Thymus (tissue), 11 donors: ENCODE results near the gene FEM1B. TPM values are rescaled to one million over a fixed set of nuclear protein-coding genes. Genes with fewer than 3 reads are reported as not detected.

Source experiments
- DNase-seq, 9 donors: peaks; one replicate each; pipeline ENCODE4 v3.0.0-alpha.2; 2013; ENCODE audit warnings: low spot score in 9 of 9, low read depth in 6 of 9, missing footprints in 1 of 9
- H3K27ac ChIP-seq, 2 donors: one replicate each; pipeline ENCODE4 v1.5.1; 2013; ENCODE audit warnings: control low read depth in 1 of 2, low read depth in 1 of 2, low read length in 1 of 2, mild to moderate bottlenecking in 1 of 2, moderate library complexity in 1 of 2
- H3K27me3 ChIP-seq, 2 donors: one replicate each; pipeline ENCODE4 v1.5.1; 2013; ENCODE audit warnings: low read length in 1 of 2; ENCODE audit not compliant: control insufficient read depth in 2 of 2, insufficient read depth in 1 of 2
- H3K36me3 ChIP-seq, 2 donors: one replicate each; pipeline ENCODE4 v1.5.1; 2013; ENCODE audit warnings: low read length in 1 of 2, mild to moderate bottlenecking in 1 of 2, moderate library complexity in 1 of 2; ENCODE audit not compliant: control insufficient read depth in 2 of 2, insufficient read depth in 2 of 2
- H3K4me1 ChIP-seq, 2 donors: one replicate each; pipeline ENCODE4 v1.5.1; 2013; ENCODE audit warnings: low read length in 2 of 2; ENCODE audit not compliant: control insufficient read depth in 2 of 2, insufficient read depth in 2 of 2
- H3K4me3 ChIP-seq, 2 donors: one replicate each; pipeline ENCODE4 v1.5.1; 2013; ENCODE audit warnings: low read length in 2 of 2, control low read depth in 1 of 2, mild to moderate bottlenecking in 1 of 2
- H3K9me3 ChIP-seq, 2 donors: one replicate each; pipeline ENCODE4 v1.5.1; 2013; ENCODE audit warnings: low read length in 1 of 2, mild to moderate bottlenecking in 1 of 2; ENCODE audit not compliant: control insufficient read depth in 2 of 2, insufficient read depth in 1 of 2
- WGBS: extraction: QIAGEN DNeasy Blood & Tissue Kit; methylation state at CpG from one replicate; pipeline ENCODE4 v1.1.7; 2013; 5-methylcytosine and 5-hydroxymethylcytosine counted together
- polyA plus RNA-seq: library from polyadenylated mRNA; stranded (reverse); fragments of 200-250 nt; gene quantifications from one replicate; pipeline ENCODE4 v1.2.3, GENCODE V29; 2013
- total RNA-seq: library from RNA; stranded (reverse); fragments of 120-200 nt; gene quantifications from one replicate; pipeline ENCODE4 v1.2.4, GENCODE V29; 2013
- donor health status: healthy.

Gene FEM1B
- total and polyA plus RNA-seq, 2 donors, result 19.5 to 29.6 TPM

- no peaks in the 10 kb centered on the region for H3K9me3 ChIP-seq
- no peak overlapping the region for H3K27ac ChIP-seq
- no peaks in the 10 kb centered on the region for H3K36me3 ChIP-seq
- 54% methylated on average over 9 of the region's 9 CpGs for WGBS
- peaks cover 0 to 17% of the 10 kb centered on the region in 2 donors for H3K4me1 ChIP-seq
- H3K4me3 ChIP-seq, result no peak overlapping the region
- no peaks in the 10 kb centered on the region for H3K27me3 ChIP-seq
- DNase-seq, result no peak
These were observed 45.3 kb downstream of the FEM1B start for GRCh38 chr15:68322796-68323195.

DNA sequence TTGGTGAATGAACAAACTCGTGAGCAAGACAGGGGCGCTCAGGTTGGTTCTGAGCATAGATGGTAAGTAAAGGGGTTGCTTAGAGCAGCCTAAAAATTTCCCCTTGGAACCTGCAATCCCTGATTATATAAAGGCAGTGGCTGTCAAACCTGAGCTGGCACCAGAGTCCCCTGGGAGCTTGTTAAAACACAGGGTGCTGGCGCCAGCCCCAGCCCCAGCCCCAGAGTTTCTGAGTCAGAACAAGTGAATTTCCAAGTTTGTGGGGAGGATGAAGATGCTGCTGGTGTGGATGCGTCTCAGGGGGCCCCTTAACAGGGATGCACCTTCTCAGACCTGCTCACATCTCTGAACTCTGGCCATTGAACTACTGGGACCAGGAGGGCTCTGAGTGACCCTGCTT is 48.2 kb downstream of the FEM1B start:
- H3K4me3 ChIP-seq, result no peak overlapping the region
- H3K4me1 ChIP-seq, result peaks cover 0 to 24% of the 10 kb centered on the region in 2 donors
- no peak overlapping the region for H3K27ac ChIP-seq
- no peaks in the 10 kb centered on the region for H3K36me3 ChIP-seq
- DNase-seq, result no peak
- no peaks in the 10 kb centered on the region for H3K27me3 ChIP-seq
- H3K9me3 ChIP-seq, result no peaks in the 10 kb centered on the region
- 96% methylated on average over 4 of the region's 4 CpGs for WGBS

DNA sequence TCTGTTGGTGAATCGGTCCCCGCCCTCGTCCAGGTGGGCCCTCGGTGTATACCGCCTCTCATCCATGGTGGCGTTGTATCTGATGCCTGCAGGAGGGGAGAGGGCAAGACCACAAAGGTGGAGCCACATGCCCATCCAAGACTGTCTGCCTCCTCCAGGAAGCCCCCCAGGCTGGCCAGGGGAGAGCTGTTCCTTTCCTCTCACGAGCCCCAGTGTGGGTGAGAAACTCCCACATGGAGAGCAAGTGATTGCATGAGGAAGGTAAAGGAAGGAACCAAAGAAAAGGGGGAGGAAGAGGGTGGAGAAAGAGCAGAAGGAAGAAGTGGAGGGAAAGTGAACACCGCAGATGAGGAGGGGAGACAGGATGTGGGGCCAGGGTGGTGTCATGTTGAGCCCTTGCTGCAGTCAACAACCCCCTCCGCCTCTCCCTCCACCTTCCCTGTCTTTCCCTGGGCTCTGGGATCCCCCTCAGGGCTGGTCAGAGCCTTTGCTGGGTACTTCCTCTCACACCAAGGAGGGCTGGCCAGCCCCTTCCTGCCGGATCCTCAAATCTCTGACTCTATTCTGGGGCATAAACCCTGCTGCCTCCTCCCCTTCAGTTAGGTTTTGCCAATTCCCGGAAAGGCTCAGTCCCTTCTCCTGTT is 49.3 kb downstream of the FEM1B start:
- no peak overlapping the region for H3K27ac ChIP-seq
- DNase-seq, result peak in 1 of 9 donors; percentile 28
- WGBS, result 71% methylated on average over 11 of the region's 11 CpGs
- H3K9me3 ChIP-seq, result no peaks in the 10 kb centered on the region
- H3K27me3 ChIP-seq, result no peaks in the 10 kb centered on the region
- H3K4me1 ChIP-seq, result peaks cover 0 to 24% of the 10 kb centered on the region in 2 donors
- H3K36me3 ChIP-seq, result no peaks in the 10 kb centered on the region
- H3K4me3 ChIP-seq, result no peak overlapping the region

DNA sequence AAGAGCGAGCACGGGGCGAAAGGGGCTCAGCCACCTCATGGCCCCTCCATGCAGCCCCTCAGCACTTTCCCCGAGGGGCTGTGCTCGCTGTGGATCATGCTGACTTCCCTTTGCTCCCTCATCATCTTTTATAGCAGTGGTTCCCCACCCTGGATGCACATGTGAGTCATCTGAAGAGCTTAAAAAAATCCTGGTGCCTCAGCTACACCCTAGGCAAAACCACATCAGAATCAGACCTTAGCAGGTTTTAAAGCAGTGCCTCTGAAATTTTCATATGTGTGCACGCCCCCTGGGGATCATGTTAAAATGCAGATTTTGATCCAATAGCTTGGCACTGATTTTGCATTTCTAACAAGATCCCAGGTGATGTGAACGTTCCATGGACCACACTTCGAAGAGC is 50.9 kb downstream of the FEM1B start:
- Histone ChIP-seq H3K9me3 (no peaks in the 10 kb centered on the region), H3K36me3 (no peaks in the 10 kb centered on the region), H3K27me3 (no peaks in the 10 kb centered on the region), H3K4me3 (no peak overlapping the region), H3K4me1 (peaks cover 0 to 22% of the 10 kb centered on the region in 2 donors), H3K27ac (no peak overlapping the region)
- peak in 1 of 9 donors; percentile 51 for DNase-seq
- WGBS, result 74% methylated on average over 8 of the region's 8 CpGs

DNA sequence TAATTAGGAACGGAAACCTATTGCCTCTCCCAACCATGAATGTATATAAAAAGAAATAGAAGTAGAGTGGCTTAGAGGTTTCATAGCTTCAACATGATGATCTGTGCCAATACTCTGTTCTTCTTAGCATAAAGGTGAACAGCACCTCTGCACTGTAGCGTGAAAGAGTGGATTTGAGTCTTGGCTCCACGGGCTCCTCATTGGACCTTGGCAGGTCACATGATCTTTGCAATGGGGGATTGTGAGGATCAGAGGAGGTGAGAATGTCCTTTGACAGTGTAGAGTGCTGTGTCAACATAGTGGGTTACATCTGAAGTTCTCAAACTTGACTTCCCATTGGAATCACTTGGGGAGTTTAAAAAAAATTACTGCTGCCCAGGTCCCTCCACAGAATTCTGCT is 51.4 kb downstream of the FEM1B start:
- Histone ChIP-seq H3K4me3 (no peak overlapping the region), H3K27me3 (no peaks in the 10 kb centered on the region), H3K9me3 (no peaks in the 10 kb centered on the region), H3K36me3 (no peaks in the 10 kb centered on the region), H3K4me1 (peaks cover 0 to 22% of the 10 kb centered on the region in 2 donors), H3K27ac (no peak overlapping the region)
- WGBS, result 97% methylated on average over 3 of the region's 3 CpGs
- no peak for DNase-seq

- 89% methylated on average over 6 of the region's 6 CpGs for WGBS
- H3K36me3 ChIP-seq, result no peaks in the 10 kb centered on the region
- H3K4me1 ChIP-seq, result peaks cover 0 to 22% of the 10 kb centered on the region in 2 donors
- H3K27ac ChIP-seq, result no peak overlapping the region
- no peak overlapping the region for H3K4me3 ChIP-seq
- H3K9me3 ChIP-seq, result no peaks in the 10 kb centered on the region
- no peaks in the 10 kb centered on the region for H3K27me3 ChIP-seq
- DNase-seq, result no peak
These were observed 52.9 kb downstream of the FEM1B start for GRCh38 chr15:68330416-68330815.

DNA sequence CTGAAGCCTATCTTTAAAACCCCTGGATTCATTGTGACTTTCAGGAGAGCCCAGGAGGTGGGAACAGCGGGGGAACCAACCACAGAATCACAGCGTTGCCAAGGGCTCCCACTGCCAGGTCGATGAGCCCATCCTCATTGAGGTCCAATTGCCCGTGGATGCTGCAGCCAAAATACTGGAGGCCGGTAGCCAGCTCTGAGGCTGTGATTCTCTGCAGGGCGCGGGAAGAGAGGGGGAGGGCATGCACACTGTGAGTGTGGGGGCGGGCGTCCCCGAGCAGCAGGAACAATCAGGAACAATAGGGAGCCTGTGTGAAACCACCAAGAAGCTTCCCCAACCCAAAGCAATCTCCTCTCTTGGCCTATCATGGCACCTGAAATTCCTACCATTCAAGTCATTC is 53.4 kb downstream of the FEM1B start:
- no peaks in the 10 kb centered on the region for H3K9me3 ChIP-seq
- 98% methylated on average over 10 of the region's 10 CpGs for WGBS
- H3K4me3 ChIP-seq, result no peak overlapping the region
- H3K27me3 ChIP-seq, result no peaks in the 10 kb centered on the region
- H3K27ac ChIP-seq, result no peak overlapping the region
- no peak for DNase-seq
- H3K36me3 ChIP-seq, result no peaks in the 10 kb centered on the region
- H3K4me1 ChIP-seq, result peaks cover 0 to 22% of the 10 kb centered on the region in 2 donors

DNA sequence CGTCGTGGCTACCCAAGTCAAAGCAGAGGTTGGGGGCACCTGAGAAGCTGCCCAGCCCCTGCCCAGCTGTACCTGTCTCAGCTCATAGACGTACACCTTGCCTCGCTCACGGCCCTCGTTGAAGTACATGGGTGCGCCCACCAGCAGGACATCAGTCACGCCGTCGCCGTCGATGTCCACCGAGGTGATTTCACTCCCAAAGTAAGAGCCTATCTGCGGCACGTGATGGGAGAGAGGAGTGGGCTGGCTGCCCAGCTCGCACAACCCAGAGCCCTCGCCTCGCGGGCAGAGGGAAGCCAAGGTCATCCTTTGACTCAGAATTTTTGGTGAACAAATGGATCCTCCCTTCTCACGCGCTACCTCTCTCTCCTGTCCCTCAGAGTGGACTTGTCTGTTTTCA is 54.7 kb downstream of the FEM1B start:
- 97% methylated on average over 21 of the region's 21 CpGs for WGBS
- no peak overlapping the region for H3K4me3 ChIP-seq
- no peaks in the 10 kb centered on the region for H3K9me3 ChIP-seq
- no peaks in the 10 kb centered on the region for H3K27me3 ChIP-seq
- no peak overlapping the region for H3K27ac ChIP-seq
- DNase-seq, result no peak
- H3K36me3 ChIP-seq, result no peaks in the 10 kb centered on the region
- H3K4me1 ChIP-seq, result peaks cover 0 to 12% of the 10 kb centered on the region in 2 donors

DNA sequence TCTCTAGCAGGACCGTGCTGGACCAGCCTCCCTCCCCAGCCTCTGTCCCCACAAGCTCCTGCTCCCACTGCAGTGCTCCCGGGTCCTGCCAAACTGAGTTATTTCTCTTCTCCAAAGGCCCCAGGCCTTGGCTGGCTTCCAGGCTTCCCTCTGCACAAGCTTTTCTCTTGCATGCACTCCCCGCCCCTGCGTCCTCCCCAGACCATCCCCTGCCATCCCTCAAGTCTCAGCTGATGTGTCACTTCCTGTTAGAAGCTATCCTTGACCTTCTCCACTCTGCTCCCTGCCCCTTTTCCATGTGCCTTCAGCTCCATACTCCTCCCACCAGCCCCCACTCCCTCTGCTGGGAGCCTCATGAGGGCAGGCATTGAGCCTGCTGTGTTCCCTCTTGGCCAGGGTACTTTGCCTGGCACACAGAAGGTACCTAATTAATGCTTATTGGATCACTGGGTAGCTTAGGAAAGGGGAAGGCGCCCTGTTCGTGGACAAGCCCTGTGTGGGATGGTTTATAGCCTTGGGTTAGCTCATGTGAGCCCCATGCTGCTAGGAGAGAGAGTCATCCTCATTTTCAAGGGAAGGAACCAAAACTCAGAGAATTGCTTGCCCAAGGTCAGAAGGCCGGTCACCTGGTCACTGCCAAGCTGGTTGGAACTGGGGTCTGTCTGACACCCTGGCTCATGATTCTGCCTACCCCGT is 56.4 kb downstream of the FEM1B start:
- no peaks in the 10 kb centered on the region for H3K9me3 ChIP-seq
- no peak for DNase-seq
- no peak overlapping the region for H3K4me3 ChIP-seq
- H3K36me3 ChIP-seq, result no peaks in the 10 kb centered on the region
- peaks cover 0 to 4% of the 10 kb centered on the region in 2 donors for H3K4me1 ChIP-seq
- no peak overlapping the region for H3K27ac ChIP-seq
- H3K27me3 ChIP-seq, result no peaks in the 10 kb centered on the region
- WGBS, result 76% methylated on average over 8 of the region's 8 CpGs
